ENCODE data around the gene EPHA8.

GRCh38 chr1:22524481-22524880 is 38.8 kb upstream of the EPHA8 start:
- TF ChIP-seq, protein P1, sequence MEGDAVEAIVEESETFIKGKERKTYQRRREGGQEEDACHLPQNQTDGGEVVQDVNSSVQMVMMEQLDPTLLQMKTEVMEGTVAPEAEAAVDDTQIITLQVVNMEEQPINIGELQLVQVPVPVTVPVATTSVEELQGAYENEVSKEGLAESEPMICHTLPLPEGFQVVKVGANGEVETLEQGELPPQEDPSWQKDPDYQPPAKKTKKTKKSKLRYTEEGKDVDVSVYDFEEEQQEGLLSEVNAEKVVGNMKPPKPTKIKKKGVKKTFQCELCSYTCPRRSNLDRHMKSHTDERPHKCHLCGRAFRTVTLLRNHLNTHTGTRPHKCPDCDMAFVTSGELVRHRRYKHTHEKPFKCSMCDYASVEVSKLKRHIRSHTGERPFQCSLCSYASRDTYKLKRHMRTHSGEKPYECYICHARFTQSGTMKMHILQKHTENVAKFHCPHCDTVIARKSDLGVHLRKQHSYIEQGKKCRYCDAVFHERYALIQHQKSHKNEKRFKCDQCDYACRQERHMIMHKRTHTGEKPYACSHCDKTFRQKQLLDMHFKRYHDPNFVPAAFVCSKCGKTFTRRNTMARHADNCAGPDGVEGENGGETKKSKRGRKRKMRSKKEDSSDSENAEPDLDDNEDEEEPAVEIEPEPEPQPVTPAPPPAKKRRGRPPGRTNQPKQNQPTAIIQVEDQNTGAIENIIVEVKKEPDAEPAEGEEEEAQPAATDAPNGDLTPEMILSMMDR (IDR thresholded peaks at IDR 0.05), result no peak
- TF ChIP-seq POLR2A (IDR thresholded peaks at IDR 0.05; ENCODE audit: low read depth) (no peak), POLR2AphosphoS5 (IDR thresholded peaks at IDR 0.05) (no peak)
